Peyer's patch (tissue), 4 donors: ENCODE measurements around the gene PIGK.

ENCODE experiments used
- CTCF ChIP-seq, 6 experiments: fragments of 450-650 bp in 4 of 6; fragments of 200-600 bp in 2 of 6; sonication (generic) in 1 of 6; IDR thresholded peaks; one replicate each; pipeline ENCODE4 v1.5.1; 2017 to 2019; ENCODE audit warnings: antibody characterized with exemption in 6 of 6, mild to moderate bottlenecking in 3 of 6, moderate library complexity in 1 of 6
- POLR2A ChIP-seq, 2 donors: fragments of 450-650 bp; IDR thresholded peaks; one replicate each; pipeline ENCODE4 v1.5.1; 2017; ENCODE audit warnings: antibody characterized with exemption in 2 of 2, mild to moderate bottlenecking in 2 of 2, moderate library complexity in 2 of 2

DNA sequence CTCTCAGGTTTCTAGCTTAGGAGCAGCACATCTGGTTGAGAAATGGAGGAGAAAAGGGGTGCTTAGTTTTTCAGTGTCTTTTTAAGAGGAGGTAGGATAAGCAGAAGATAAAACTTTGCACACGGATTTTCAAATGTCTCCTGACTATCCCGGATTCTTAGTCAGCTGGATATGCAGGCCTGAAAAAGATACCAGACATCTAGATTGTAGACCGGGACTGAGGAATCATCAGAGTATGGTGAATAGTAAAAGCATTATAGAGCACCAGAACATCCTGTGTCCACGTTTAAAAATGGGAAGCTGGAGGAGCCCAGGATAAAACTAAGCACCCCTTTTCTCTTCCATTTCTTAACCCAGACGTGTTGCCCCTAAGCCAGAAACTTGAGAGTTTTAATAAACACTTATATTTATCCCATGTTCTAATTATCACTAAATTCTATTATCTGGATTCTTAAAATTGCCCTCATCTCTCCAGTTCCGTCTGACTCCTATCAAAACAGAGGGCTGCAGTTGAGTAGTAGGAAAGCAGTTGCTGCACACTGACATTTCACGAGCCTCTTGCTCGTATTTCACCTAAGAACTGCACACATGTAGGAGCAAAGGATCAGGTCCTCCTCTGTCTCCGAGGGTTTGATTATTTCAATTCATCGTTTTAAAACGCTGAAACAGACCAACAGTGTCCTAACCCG is 609 bp downstream of the PIGK start:
- TF ChIP-seq CTCF (IDR thresholded peaks at IDR 0.05) (no peak), POLR2A (IDR thresholded peaks at IDR 0.05) (no peak)
